ENCODE results near the gene MFRP.

MFRP gene

GRCh38 chr11:119371778-119372182 lies 25.3 kb upstream of the MFRP start:
- peaks cover 2% of the 10 kb centered on the region; the same call in 1 of the 2 replicates for H3K4me1 ChIP-seq (ENCODE audit: control insufficient read depth, insufficient read depth, low read length)
- POLR2A ChIA-PET: interaction anchor here (1.2 to 1.5 kb wide), 2 partner anchors 34 to 277 kb away, joined by 3 to 4 read pairs; no protein-coding TSS in a partner anchor
- peak; percentile 38; the same call in 1 of the 2 replicates for TF ChIP-seq SP2 (tag by site-specific recombination; IDR thresholded peaks at IDR 0.05)
- TF ChIP-seq KLF8 (tag by site-specific recombination; IDR thresholded peaks at IDR 0.05): no peak
- TF ChIP-seq ZNF157 (tag by site-specific recombination; IDR thresholded peaks at IDR 0.05): no peak
- TF ChIP-seq PRDM4 (tag by site-specific recombination; IDR thresholded peaks at IDR 0.05): no peak
- no peak for TF ChIP-seq PRDM2 (tag by site-specific recombination; IDR thresholded peaks at IDR 0.05; ENCODE audit: borderline replicate concordance)
- TF ChIP-seq GLIS1 (tag by site-specific recombination; IDR thresholded peaks at IDR 0.05): peak; percentile 57
- TF ChIP-seq ZBTB17 (tag by site-specific recombination; IDR thresholded peaks at IDR 0.05): 0 out of 2 replicates have a peak, but pooled peaks have one; percentile 25
- TF ChIP-seq ZFP37 (tag by site-specific recombination; IDR thresholded peaks at IDR 0.05): no peak
- TF ChIP-seq ZBTB7A (tag by site-specific recombination; IDR thresholded peaks at IDR 0.05; ENCODE audit: low read depth): no peak
- no peak for TF ChIP-seq ZNF311 (tag by site-specific recombination; IDR thresholded peaks at IDR 0.05; ENCODE audit: borderline replicate concordance)
- peak; percentile 98 for TF ChIP-seq EGR2 (tag by site-specific recombination; IDR thresholded peaks at IDR 0.05; ENCODE audit: low read depth)
- TF ChIP-seq ZNF112 (tag by site-specific recombination; IDR thresholded peaks at IDR 0.05): no peak
- TF ChIP-seq ZNF132 (tag by site-specific recombination; IDR thresholded peaks at IDR 0.05; ENCODE audit: borderline replicate concordance): no peak
- peak; percentile 97 for TF ChIP-seq ZFHX2 (tag by site-specific recombination; conservative IDR thresholded peaks at IDR 0.05)
- TF ChIP-seq ZIC2 (tag by site-specific recombination; IDR thresholded peaks at IDR 0.05): peak; percentile 71
- H3K9me3 ChIP-seq (ENCODE audit: control insufficient read depth, insufficient read depth, low read depth, low read length): no peaks in the 10 kb centered on the region
- H3K27ac ChIP-seq (ENCODE audit: extremely low read depth, low read depth, low read length): no peak overlapping the region
- H3K4me3 ChIP-seq (ENCODE audit: low read depth, low read length): no peak overlapping the region
- H3K36me3 ChIP-seq (ENCODE audit: control insufficient read depth in 2 of 2, insufficient read depth in 1 of 2, low read length in 2 of 2): no peaks in the 10 kb centered on the region
- CTCF ChIA-PET: interaction anchor here (1.8 to 5.4 kb wide), 7 partner anchors 9 to 64 kb away, joined by 5 to 59 read pairs (median 13); partner anchors contain the start of genes C1QTNF5 and USP2

GRCh38 chr11:119371067-119371601 lies 24.6 kb upstream of the MFRP start:
- Histone ChIP-seq H3K4me1 (ENCODE audit: control insufficient read depth, insufficient read depth, low read length) (peaks cover 2% of the 10 kb centered on the region; the same call in 1 of the 2 replicates), H3K36me3 (ENCODE audit: control insufficient read depth in 2 of 2, insufficient read depth in 1 of 2, low read length in 2 of 2) (no peaks in the 10 kb centered on the region), H3K9me3 (ENCODE audit: control insufficient read depth, insufficient read depth, low read depth, low read length) (no peaks in the 10 kb centered on the region), H3K4me3 (ENCODE audit: low read depth, low read length) (no peak overlapping the region), H3K27ac (ENCODE audit: extremely low read depth, low read depth, low read length) (no peak overlapping the region)
- CTCF ChIA-PET: interaction anchor here (0.5 to 5.4 kb wide), 9 partner anchors 9 to 756 kb away, joined by 3 to 59 read pairs (median 5); partner anchors contain the start of genes C1QTNF5 and USP2
- POLR2A ChIA-PET: interaction anchor here (0.9 to 1.5 kb wide), 3 partner anchors 10 to 276 kb away, joined by 3 to 4 read pairs (median 4); no protein-coding TSS in a partner anchor
- TF ChIP-seq ZNF549 (tag by site-specific recombination; IDR thresholded peaks at IDR 0.05) (no peak), ZNF707 (tag by site-specific recombination; IDR thresholded peaks at IDR 0.05) (no peak), ZNF837 (tag by site-specific recombination; IDR thresholded peaks at IDR 0.05) (no peak), ZNF146 (tag by site-specific recombination; IDR thresholded peaks at IDR 0.05) (no peak), ZNF621 (tag by site-specific recombination; IDR thresholded peaks at IDR 0.05) (no peak), PATZ1 (tag by site-specific recombination; IDR thresholded peaks at IDR 0.05) (no peak), ZNF362 (tag by site-specific recombination; IDR thresholded peaks at IDR 0.05) (no peak), ZNF623 (tag by site-specific recombination; IDR thresholded peaks at IDR 0.05) (no peak)

All from HEK293 (cell line).